ENCODE measurements around the gene ADGRE1.

Gene ADGRE1

GRCh38 chr19:6914321-6914720, 26.9 kb downstream of the ADGRE1 start:
- Histone ChIP-seq H3K27ac (ENCODE audit: low read depth, low read length) (no peak overlapping the region), H3K4me3 (ENCODE audit: low read depth, low read length) (no peak overlapping the region), H3K79me2 (ENCODE audit: control insufficient read depth, insufficient read depth, low read length, unreplicated experiment) (no peaks in the 10 kb centered on the region), H3K36me3 (ENCODE audit: insufficient read depth, low read length) (no peaks in the 10 kb centered on the region), H3K27me3 (ENCODE audit: insufficient read depth, low read length) (no peaks in the 10 kb centered on the region), H2AFZ (ENCODE audit: low read length, unreplicated experiment) (no peak overlapping the region), H3K4me1 (ENCODE audit: control insufficient read depth, insufficient read depth, low read length, unreplicated experiment) (no peaks in the 10 kb centered on the region)

DNA sequence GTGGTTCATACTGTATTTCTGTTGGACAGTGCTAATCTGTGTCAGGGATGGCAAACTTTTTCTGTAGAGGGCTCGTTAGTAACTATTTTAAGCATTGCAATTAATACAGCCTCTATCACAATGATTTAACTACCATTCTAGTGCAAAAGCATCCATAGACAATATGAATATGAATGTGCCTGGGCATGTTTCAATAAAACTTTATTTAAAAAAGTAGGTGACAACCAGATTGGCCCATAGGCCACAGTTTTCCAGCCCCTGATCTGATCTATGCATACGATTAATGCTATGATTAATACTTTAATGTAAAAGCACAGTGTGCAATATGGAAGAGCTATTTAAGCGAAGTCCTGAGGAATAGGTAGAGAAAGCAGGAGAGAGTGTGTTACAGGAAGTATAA, 29.6 kb downstream of the ADGRE1 start:
- no peaks in the 10 kb centered on the region for H3K36me3 ChIP-seq (ENCODE audit: insufficient read depth, low read length)
- no peaks in the 10 kb centered on the region for H3K27me3 ChIP-seq (ENCODE audit: insufficient read depth, low read length)
- no peak overlapping the region for H2AFZ ChIP-seq (ENCODE audit: low read length, unreplicated experiment)
- H3K4me1 ChIP-seq (ENCODE audit: control insufficient read depth, insufficient read depth, low read length, unreplicated experiment) = no peaks in the 10 kb centered on the region
- no peak overlapping the region for H3K4me3 ChIP-seq (ENCODE audit: low read depth, low read length)
- H3K27ac ChIP-seq (ENCODE audit: low read depth, low read length) = no peak overlapping the region
- H3K79me2 ChIP-seq (ENCODE audit: control insufficient read depth, insufficient read depth, low read length, unreplicated experiment) = no peaks in the 10 kb centered on the region

DNA sequence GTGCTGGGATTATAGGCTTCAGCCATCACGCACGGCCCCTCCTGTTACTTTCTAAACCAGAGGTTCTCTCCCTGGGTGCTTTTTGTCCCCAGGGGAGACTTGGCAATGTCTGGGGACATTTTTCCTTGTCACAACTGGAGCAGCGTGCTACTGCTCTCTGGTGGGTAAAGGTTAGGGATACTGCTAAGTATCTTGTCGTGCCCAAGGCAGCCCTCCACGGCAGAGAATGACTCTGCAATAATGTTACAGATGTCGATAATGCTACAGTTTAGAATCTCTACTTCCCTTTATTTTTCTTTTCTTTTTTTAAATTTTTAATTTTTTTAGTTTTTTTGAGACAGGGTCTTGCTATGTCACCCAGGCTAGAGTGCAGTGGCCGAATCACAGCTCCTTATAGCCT, 38.0 kb downstream of the ADGRE1 start:
- H2AFZ ChIP-seq (ENCODE audit: low read length, unreplicated experiment) = no peak overlapping the region
- no peaks in the 10 kb centered on the region for H3K4me1 ChIP-seq (ENCODE audit: control insufficient read depth, insufficient read depth, low read length, unreplicated experiment)
- H3K4me3 ChIP-seq (ENCODE audit: low read depth, low read length) = no peak overlapping the region
- H3K79me2 ChIP-seq (ENCODE audit: control insufficient read depth, insufficient read depth, low read length, unreplicated experiment) = no peaks in the 10 kb centered on the region
- H3K27ac ChIP-seq (ENCODE audit: low read depth, low read length) = peak overlapping the region; percentile 26; the same call in 1 of the 2 replicates
- no peaks in the 10 kb centered on the region for H3K36me3 ChIP-seq (ENCODE audit: insufficient read depth, low read length)
- no peaks in the 10 kb centered on the region for H3K27me3 ChIP-seq (ENCODE audit: insufficient read depth, low read length)

DNA sequence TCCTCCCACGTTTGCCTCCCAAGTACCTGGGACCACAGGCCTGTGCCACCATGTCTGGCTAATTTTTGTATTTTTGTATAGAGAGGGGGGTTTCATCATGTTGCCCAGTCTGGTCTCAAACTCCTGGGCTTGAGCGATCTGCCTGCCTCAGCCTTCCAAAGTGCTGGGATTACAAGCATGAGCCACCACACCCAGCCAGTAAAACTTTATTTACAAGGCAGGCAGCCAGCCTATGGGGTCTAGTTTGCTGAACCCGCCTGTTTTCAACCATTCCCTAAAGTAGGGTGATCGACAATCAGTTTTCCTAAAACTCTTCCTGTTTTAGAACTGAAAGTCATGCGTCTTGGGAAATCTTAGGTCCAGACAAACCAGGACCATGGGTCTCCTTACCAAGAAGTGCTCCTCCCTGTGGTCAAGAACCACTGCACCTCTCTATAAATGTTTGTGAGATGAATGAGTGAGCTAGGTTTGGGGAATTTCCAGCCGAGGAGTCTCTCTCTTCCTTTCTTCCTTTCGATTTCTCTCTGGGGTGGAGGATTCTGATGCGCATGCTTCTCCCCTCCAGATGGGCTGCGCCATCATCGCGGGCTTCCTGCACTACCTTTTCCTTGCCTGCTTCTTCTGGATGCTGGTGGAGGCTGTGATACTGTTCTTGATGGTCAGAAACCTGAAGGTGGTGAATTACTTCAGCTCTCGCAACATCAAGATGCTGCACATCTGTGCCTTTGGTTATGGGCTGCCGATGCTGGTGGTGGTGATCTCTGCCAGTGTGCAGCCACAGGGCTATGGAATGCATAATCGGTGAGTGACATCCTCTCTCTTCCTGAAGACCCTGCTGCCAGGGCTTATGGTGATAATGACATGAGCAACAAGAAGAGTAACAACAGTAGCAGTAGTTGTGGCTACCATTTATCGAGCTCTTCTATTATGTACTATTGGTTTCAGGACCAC, 38.7 kb downstream of the ADGRE1 start:
- no peaks in the 10 kb centered on the region for H3K27me3 ChIP-seq (ENCODE audit: insufficient read depth, low read length)
- peak overlapping the region; percentile 59 for H3K4me3 ChIP-seq (ENCODE audit: low read depth, low read length)
- peak overlapping the region; percentile 26 for H3K27ac ChIP-seq (ENCODE audit: low read depth, low read length)
- no peaks in the 10 kb centered on the region for H3K79me2 ChIP-seq (ENCODE audit: control insufficient read depth, insufficient read depth, low read length, unreplicated experiment)
- H3K36me3 ChIP-seq (ENCODE audit: insufficient read depth, low read length) = no peaks in the 10 kb centered on the region
- H2AFZ ChIP-seq (ENCODE audit: low read length, unreplicated experiment) = peak overlapping the region; percentile 25
- no peaks in the 10 kb centered on the region for H3K4me1 ChIP-seq (ENCODE audit: control insufficient read depth, insufficient read depth, low read length, unreplicated experiment)

GRCh38 chr19:6930190-6930589, 42.8 kb downstream of the ADGRE1 start:
- no peak overlapping the region for H2AFZ ChIP-seq (ENCODE audit: low read length, unreplicated experiment)
- no peaks in the 10 kb centered on the region for H3K27me3 ChIP-seq (ENCODE audit: insufficient read depth, low read length)
- no peak overlapping the region for H3K27ac ChIP-seq (ENCODE audit: low read depth, low read length)
- no peaks in the 10 kb centered on the region for H3K4me1 ChIP-seq (ENCODE audit: control insufficient read depth, insufficient read depth, low read length, unreplicated experiment)
- no peaks in the 10 kb centered on the region for H3K79me2 ChIP-seq (ENCODE audit: control insufficient read depth, insufficient read depth, low read length, unreplicated experiment)
- no peaks in the 10 kb centered on the region for H3K36me3 ChIP-seq (ENCODE audit: insufficient read depth, low read length)
- no peak overlapping the region for H3K4me3 ChIP-seq (ENCODE audit: low read depth, low read length)

DNA sequence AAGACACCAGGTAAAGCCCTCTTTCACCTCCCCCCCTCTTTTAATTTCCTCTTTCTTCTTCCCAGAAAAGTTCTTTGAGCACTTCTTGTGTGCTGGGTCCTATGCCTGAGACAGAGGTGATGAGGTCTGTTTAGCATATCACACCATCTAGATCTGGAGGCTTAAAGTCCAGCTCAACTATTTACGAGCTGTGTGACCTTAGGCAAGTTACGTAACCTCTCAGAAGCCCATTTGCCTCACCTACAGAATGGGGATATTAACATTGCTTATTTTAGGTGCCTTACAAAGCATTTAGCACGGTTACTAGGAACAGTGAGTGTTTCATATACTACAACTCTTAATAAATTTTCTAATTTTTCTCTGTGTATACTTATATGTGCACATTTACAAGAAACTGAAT, 47.7 kb downstream of the ADGRE1 start:
- H3K79me2 ChIP-seq (ENCODE audit: control insufficient read depth, insufficient read depth, low read length, unreplicated experiment) = no peaks in the 10 kb centered on the region
- no peak overlapping the region for H3K27ac ChIP-seq (ENCODE audit: low read depth, low read length)
- H3K36me3 ChIP-seq (ENCODE audit: insufficient read depth, low read length) = no peaks in the 10 kb centered on the region
- no peaks in the 10 kb centered on the region for H3K4me1 ChIP-seq (ENCODE audit: control insufficient read depth, insufficient read depth, low read length, unreplicated experiment)
- no peak overlapping the region for H3K4me3 ChIP-seq (ENCODE audit: low read depth, low read length)
- no peak overlapping the region for H2AFZ ChIP-seq (ENCODE audit: low read length, unreplicated experiment)
- peaks cover 5% of the 10 kb centered on the region; the same call in 1 of the 2 replicates for H3K27me3 ChIP-seq (ENCODE audit: insufficient read depth, low read length)

GRCh38 chr19:6935618-6936017, 48.2 kb downstream of the ADGRE1 start:
- Histone ChIP-seq H3K36me3 (ENCODE audit: insufficient read depth, low read length) (no peaks in the 10 kb centered on the region), H3K4me3 (ENCODE audit: low read depth, low read length) (no peak overlapping the region), H3K27me3 (ENCODE audit: insufficient read depth, low read length) (peaks cover 5% of the 10 kb centered on the region; the same call in 1 of the 2 replicates), H3K27ac (ENCODE audit: low read depth, low read length) (no peak overlapping the region), H3K79me2 (ENCODE audit: control insufficient read depth, insufficient read depth, low read length, unreplicated experiment) (no peaks in the 10 kb centered on the region), H3K4me1 (ENCODE audit: control insufficient read depth, insufficient read depth, low read length, unreplicated experiment) (no peaks in the 10 kb centered on the region), H2AFZ (ENCODE audit: low read length, unreplicated experiment) (no peak overlapping the region)

DNA sequence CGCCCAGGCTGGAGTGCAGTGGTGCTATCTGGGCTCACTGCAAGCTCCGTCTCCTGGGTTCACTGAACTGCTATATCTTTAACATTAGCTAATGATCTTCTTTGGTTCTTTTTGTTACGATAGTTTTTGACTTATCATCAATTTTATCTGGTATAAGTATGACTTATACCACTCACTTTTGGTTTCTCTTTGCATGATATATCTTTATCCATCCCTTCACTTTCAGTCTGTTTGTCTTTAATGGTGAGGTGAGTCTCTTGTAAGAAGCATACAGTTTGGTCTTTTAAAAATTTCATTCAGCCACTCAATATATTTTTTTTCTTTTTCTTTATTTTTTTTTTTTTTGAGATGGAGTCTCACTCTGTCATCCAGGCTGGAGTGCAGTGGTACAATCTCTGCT, 58.4 kb downstream of the ADGRE1 start:
- Histone ChIP-seq H3K79me2 (ENCODE audit: control insufficient read depth, insufficient read depth, low read length, unreplicated experiment) (no peaks in the 10 kb centered on the region), H2AFZ (ENCODE audit: low read length, unreplicated experiment) (no peak overlapping the region), H3K27ac (ENCODE audit: low read depth, low read length) (no peak overlapping the region), H3K4me1 (ENCODE audit: control insufficient read depth, insufficient read depth, low read length, unreplicated experiment) (no peaks in the 10 kb centered on the region), H3K27me3 (ENCODE audit: insufficient read depth, low read length) (no peaks in the 10 kb centered on the region), H3K4me3 (ENCODE audit: low read depth, low read length) (no peak overlapping the region), H3K36me3 (ENCODE audit: insufficient read depth, low read length) (no peaks in the 10 kb centered on the region)

DNA sequence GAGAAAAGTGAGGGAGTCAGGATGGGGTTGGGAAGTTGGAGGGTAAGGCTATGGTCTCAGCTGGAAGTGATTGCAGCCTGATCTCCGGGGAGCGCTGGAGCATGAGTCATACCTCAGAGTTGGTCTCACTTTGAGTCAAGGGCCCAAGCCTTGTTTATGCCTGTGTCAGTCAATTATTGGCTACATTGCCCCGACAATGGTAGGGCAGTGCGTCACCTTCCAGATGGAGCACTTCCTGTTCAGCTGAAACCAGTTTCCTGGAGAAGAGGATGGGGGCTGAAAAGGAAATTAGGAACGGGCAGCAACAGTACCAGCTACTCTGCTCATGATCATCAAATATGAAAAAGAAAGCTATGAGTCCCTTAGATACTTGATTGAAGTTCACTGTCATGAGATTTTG, 60.4 kb downstream of the ADGRE1 start:
- Histone ChIP-seq H3K4me1 (ENCODE audit: control insufficient read depth, insufficient read depth, low read length, unreplicated experiment) (no peaks in the 10 kb centered on the region), H2AFZ (ENCODE audit: low read length, unreplicated experiment) (no peak overlapping the region), H3K4me3 (ENCODE audit: low read depth, low read length) (no peak overlapping the region), H3K27me3 (ENCODE audit: insufficient read depth, low read length) (no peaks in the 10 kb centered on the region), H3K27ac (ENCODE audit: low read depth, low read length) (no peak overlapping the region), H3K36me3 (ENCODE audit: insufficient read depth, low read length) (no peaks in the 10 kb centered on the region), H3K79me2 (ENCODE audit: control insufficient read depth, insufficient read depth, low read length, unreplicated experiment) (no peaks in the 10 kb centered on the region)

DNA sequence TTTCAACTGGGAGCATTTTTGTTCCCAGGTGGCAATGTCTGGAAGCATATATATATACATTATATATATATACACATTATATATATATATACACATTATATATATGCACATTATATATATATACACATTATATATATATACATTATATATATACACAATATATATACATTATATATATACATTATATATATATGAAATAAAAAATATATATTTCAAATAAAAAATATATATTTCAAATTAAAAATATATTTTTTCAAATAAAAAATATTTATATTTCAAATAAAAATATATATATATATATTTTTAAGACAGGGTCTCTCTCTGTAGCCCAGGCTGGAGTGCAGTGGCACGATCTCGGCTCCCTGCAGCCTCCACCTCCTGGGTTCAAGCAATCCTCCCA, 61.5 kb downstream of the ADGRE1 start:
- H3K27me3 ChIP-seq (ENCODE audit: insufficient read depth, low read length) = no peaks in the 10 kb centered on the region
- H3K27ac ChIP-seq (ENCODE audit: low read depth, low read length) = no peak overlapping the region
- H3K79me2 ChIP-seq (ENCODE audit: control insufficient read depth, insufficient read depth, low read length, unreplicated experiment) = no peaks in the 10 kb centered on the region
- no peaks in the 10 kb centered on the region for H3K4me1 ChIP-seq (ENCODE audit: control insufficient read depth, insufficient read depth, low read length, unreplicated experiment)
- H3K36me3 ChIP-seq (ENCODE audit: insufficient read depth, low read length) = no peaks in the 10 kb centered on the region
- H2AFZ ChIP-seq (ENCODE audit: low read length, unreplicated experiment) = no peak overlapping the region
- no peak overlapping the region for H3K4me3 ChIP-seq (ENCODE audit: low read depth, low read length)

DNA sequence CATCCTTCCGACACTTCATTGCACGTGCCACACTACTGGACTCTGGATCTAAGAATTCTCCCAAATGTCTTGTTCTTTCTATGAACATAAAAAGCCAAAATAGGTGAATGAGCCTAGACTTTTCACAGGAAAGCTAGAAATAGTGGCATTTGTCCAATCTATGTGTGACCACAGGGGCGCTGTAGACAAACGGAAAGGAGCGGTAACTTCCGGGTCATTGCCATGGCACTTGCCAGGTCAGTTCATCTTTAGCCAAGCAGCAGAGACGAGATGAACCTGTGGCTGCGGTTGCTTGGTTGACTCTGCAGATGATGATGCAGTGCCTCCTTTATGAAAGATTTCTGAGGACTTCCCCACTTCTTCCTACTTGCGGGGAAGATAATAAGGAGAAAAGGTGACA, 65.6 kb downstream of the ADGRE1 start:
- Histone ChIP-seq H3K36me3 (ENCODE audit: insufficient read depth, low read length) (no peaks in the 10 kb centered on the region), H2AFZ (ENCODE audit: low read length, unreplicated experiment) (no peak overlapping the region), H3K27me3 (ENCODE audit: insufficient read depth, low read length) (no peaks in the 10 kb centered on the region), H3K4me1 (ENCODE audit: control insufficient read depth, insufficient read depth, low read length, unreplicated experiment) (no peaks in the 10 kb centered on the region), H3K79me2 (ENCODE audit: control insufficient read depth, insufficient read depth, low read length, unreplicated experiment) (no peaks in the 10 kb centered on the region), H3K4me3 (ENCODE audit: low read depth, low read length) (no peak overlapping the region), H3K27ac (ENCODE audit: low read depth, low read length) (no peak overlapping the region)

Measured in ACC112 (cell line).